Lower leg skin (tissue), 4 donors: ENCODE measurements around the gene CELF2. TPM values are rescaled to one million over a fixed set of nuclear protein-coding genes. Genes with fewer than 3 reads are reported as not detected.

Source experiments
- DNase-seq, 2 donors: peaks; one replicate each; pipeline ENCODE4 v3.0.0-alpha.2; 2019; ENCODE audit warnings: low spot score in 2 of 2
- H3K4me3 ChIP-seq: fragments of 200-600 bp; sonication (generic); 2 replicates; pipeline ENCODE4 v1.5.1; 2017; ENCODE audit warnings: mild to moderate bottlenecking, low read depth; ENCODE audit not compliant: poor library complexity, severe bottlenecking
- POLR2A ChIP-seq, 2 donors: fragments of 450-650 bp; IDR thresholded peaks; one replicate each; pipeline ENCODE4 v1.6.1; 2016 to 2017; ENCODE audit warnings: antibody characterized with exemption in 2 of 2, mild to moderate bottlenecking in 1 of 2, moderate library complexity in 1 of 2
- WGBS, 2 donors: methylation state at CpG; one replicate each; pipeline ENCODE4 v1.1.5; 2018; 5-methylcytosine and 5-hydroxymethylcytosine counted together
- intact Hi-C: fragments of 100-400 bp; cut with DNase I; formaldehyde crosslinking; loops from one replicate; pipeline ENCODE4 v1.15.0; 2023; ENCODE audit warnings: low total_unique reads
- total RNA-seq, 4 donors: library from RNA; depleted of rRNA; stranded (reverse); fragments of >200 nt; gene quantifications; one replicate each; pipeline ENCODE4 v1.1.0, GENCODE V29; 2016
- TF ChIP-seq, protein P1 (sequence below), 3 donors: fragments of 450-650 bp; IDR thresholded peaks; one replicate each; pipeline ENCODE4 v1.5.1; 2016; ENCODE audit warnings: antibody characterized with exemption in 3 of 3, mild to moderate bottlenecking in 3 of 3, moderate library complexity in 2 of 3

The CELF2 gene
- total RNA-seq, 4 donors from 2014 or later: 16.9 to 39.9 (median 20.7) TPM

DNA sequence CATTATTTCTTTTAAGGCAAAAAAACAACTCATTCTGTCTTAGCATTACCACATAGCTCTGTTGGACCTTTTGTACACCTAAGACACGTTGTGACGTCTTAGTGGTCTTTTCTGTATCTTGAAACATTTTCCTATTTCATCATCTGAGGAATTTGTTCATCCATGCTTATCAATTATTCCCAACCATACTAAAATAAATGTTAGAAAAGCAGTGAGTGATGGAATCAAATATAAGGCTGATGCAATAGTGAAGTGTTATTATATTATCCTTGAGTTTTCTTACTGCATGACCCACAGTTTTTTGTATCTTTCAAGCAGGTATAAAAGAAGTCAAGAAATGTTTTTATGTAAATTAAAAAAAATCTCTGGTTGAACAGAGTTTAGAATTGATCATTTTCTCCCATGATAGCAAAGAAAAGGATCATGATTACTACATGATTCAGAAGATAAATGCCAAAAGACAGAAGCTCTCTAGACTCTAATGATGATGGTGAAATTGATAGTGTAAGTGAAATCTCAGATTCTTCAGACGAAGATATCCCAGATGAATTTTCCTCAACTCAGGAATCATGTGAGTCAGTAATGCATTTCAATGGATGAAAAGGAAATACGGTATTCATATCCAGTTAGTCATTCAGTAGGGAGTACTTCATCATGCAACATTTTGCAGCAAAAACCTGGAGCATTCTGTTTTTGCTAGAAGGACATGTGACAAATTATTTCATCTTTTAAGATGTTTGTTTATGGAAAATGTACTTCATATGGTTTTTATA, 51.4 kb downstream of the CELF2 start:
- DNase-seq: no peak
- intact Hi-C loops: no loop called here
- H3K4me3 ChIP-seq: no peak overlapping the region
- no peak for TF ChIP-seq POLR2A (IDR thresholded peaks at IDR 0.05)
- TF ChIP-seq, protein P1, sequence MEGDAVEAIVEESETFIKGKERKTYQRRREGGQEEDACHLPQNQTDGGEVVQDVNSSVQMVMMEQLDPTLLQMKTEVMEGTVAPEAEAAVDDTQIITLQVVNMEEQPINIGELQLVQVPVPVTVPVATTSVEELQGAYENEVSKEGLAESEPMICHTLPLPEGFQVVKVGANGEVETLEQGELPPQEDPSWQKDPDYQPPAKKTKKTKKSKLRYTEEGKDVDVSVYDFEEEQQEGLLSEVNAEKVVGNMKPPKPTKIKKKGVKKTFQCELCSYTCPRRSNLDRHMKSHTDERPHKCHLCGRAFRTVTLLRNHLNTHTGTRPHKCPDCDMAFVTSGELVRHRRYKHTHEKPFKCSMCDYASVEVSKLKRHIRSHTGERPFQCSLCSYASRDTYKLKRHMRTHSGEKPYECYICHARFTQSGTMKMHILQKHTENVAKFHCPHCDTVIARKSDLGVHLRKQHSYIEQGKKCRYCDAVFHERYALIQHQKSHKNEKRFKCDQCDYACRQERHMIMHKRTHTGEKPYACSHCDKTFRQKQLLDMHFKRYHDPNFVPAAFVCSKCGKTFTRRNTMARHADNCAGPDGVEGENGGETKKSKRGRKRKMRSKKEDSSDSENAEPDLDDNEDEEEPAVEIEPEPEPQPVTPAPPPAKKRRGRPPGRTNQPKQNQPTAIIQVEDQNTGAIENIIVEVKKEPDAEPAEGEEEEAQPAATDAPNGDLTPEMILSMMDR (IDR thresholded peaks at IDR 0.05): no peak
- 85 to 91% methylated on average over 4 of the region's 4 CpGs for WGBS, 2 donors

DNA sequence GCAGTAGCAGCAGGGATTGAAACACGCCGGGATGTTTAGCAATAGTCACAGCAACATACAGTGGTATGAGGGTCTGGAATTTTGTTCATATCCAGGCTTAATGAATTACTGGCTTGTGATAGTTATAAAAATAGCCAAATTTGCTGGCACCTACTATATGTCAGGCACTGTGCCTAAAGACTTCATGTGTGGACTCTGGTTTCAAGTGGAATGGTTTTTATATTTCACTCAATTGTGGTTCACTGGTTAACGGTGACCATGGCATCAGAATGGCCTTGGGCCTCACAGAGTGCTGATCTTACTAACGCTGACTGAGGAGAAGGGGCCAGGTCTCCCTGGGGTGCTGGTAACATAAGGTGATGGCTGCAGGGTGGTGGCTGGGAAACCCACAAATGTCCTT, 55.7 kb downstream of the CELF2 start:
- DNase-seq: no peak
- no peak for TF ChIP-seq POLR2A (IDR thresholded peaks at IDR 0.05)
- TF ChIP-seq, protein P1 (IDR thresholded peaks at IDR 0.05): no peak
- intact Hi-C loops: no loop called here
- no peak overlapping the region for H3K4me3 ChIP-seq
- 52 to 72% methylated on average over 4 of the region's 4 CpGs for WGBS, 2 donors

DNA sequence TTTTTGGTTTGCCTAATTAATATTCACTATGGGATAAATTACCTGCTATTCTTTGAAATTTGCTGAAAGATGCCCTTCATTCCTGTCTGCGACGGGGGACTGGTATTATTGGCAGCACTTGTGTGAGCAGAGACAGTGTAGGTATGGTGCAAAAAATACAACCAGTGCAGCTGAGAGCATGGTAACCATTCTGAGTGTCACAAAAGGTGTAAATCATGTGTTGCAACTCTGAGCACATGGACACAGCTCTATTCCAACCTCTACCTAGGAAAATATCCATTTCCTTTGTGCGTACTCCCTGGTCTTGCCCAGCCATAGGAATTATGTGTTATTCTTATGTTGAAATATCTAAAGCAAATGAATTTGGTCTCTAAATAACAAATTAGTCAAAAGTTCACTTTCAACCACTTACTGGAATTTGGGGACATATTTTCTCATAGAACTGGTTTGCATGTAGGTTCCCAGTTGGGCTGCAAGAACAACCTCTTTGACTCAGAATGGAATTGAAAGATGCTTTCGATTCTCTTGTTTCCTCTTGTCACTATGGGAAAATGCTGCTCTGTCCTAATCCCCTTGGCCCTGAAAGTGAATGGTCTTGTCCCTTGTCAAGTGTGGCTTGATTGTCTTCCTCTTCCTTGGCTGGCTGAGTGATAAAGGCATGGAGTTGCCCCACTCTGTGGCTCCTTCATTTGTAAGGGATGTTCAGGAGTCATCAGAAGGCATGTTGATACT, 57.0 kb downstream of the CELF2 start:
- DNase-seq: no peak
- WGBS, 2 donors: 88 to 95% methylated on average over 4 of the region's 4 CpGs
- intact Hi-C loops: no loop called here
- TF ChIP-seq POLR2A (IDR thresholded peaks at IDR 0.05): no peak
- TF ChIP-seq, protein P1 (IDR thresholded peaks at IDR 0.05): no peak
- no peak overlapping the region for H3K4me3 ChIP-seq

DNA sequence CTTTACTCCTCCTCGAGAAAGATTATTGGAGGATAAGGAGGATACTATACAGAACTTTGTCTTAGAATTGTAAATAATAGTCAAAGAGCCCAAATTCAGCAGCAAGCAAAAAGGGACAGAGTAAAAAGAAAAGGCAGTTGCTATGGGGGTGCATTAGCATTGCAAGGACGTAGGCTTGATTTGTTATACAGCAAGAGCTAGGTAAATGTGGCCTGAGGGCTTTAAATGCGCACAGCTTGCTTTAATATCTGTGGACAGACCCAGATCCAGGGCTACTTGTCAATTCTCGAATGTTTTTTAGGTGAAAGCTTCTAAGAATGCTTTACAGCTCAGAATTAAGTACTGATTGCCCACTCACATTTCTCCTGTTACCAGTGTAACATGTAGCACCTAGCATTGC, 58.5 kb downstream of the CELF2 start:
- H3K4me3 ChIP-seq: no peak overlapping the region
- TF ChIP-seq, protein P1 (IDR thresholded peaks at IDR 0.05): no peak
- TF ChIP-seq POLR2A (IDR thresholded peaks at IDR 0.05): no peak
- WGBS, 2 donors: 70 to 73% methylated on average over 4 of the region's 4 CpGs
- intact Hi-C loops: no loop called here
- DNase-seq: no peak

DNA sequence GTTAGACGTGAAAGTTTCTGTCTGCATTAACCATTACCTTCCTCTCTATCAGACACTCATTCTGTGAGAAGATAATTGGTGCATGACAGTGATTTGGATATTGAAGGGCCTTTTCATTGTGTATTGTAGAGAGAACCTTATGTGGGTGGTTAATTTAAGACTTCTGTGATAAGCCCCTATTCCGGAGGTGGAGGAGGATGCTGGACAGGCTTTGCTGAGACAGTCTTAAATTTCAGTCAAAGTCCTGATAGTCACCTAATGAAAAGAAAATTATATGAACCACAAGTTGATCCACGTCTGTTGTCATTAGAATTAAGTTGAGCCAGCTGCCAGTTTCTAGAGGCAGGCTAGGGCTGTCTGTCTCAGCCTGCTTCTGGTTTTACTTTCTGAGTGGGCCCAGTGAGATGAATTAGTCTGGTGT, 62.9 kb downstream of the CELF2 start:
- DNase-seq: no peak

More for the DNA sequence above, 62.9 kb downstream of the CELF2 start:
- TF ChIP-seq, protein P1 (IDR thresholded peaks at IDR 0.05): no peak
- TF ChIP-seq POLR2A (IDR thresholded peaks at IDR 0.05): no peak
- intact Hi-C loops: no loop called here
- WGBS, 2 donors: 82 to 85% methylated on average over 3 of the region's 3 CpGs
- H3K4me3 ChIP-seq: no peak overlapping the region
